COLO668 (cell line): ENCODE measurements around the gene LGALS3BP.
"Not testable (repeated sequence)": the region's sequence is repeated elsewhere in the genome, so short reads cannot be mapped to it uniquely, and the experiment has no call there.

ENCODE experiments used
- DNase-seq: peaks from one replicate; lab custom pipeline; 2025; ENCODE audit not compliant: unreplicated experiment; lab: John Stamatoyannopoulos, UW

The LGALS3BP gene

DNA sequence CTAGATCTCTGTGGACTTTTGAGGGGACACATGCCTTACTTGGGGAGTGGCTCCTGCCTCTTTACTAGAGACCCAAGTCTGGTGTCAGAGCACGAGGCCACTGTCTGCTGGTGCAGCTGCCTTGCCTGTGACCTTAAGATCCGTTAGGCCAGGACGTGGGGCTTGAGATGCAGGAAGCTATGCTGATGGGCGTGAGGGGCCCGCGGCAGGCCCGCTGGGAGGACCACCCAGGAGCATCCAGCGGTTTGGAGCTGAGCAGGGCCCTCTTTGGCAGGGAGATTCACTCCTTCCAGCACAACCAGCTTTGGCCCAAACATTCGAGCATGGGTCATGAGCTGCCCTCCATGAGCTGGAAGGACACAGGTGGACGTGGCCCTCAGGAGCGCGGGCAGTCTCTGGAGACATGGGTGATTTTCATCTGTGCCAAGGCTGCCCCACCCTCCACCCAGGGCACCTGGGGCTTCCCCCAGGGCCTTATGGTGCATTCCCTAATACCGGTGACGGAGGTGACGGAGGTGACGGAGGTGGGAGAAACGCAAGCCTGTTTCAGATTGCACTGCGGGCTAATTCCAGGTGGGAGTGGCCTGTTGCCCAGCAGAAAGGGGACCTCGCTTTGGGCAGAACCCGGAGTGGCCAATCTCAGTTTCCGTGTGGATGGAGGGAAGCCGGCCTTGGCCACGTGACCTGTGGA, 12.7 kb downstream of the LGALS3BP start:
- DNase-seq = no peak

GRCh38 chr17:78966123-78966813, 13.5 kb downstream of the LGALS3BP start:
- no peak for DNase-seq

- DNase-seq = peak; percentile 18
Measured at GRCh38 chr17:78965491-78965924, 14.2 kb downstream of the LGALS3BP start.

GRCh38 chr17:78963378-78963777, 16.3 kb downstream of the LGALS3BP start:
- no peak for DNase-seq

GRCh38 chr17:78962984-78963348, 16.8 kb downstream of the LGALS3BP start:
- DNase-seq = not testable (repeated sequence)

GRCh38 chr17:78962345-78962983, 17.3 kb downstream of the LGALS3BP start:
- no peak for DNase-seq

- DNase-seq = no peak
Measured at GRCh38 chr17:78961571-78961970, 18.2 kb downstream of the LGALS3BP start.

- no peak for DNase-seq
Measured at GRCh38 chr17:78960928-78961327, 18.8 kb downstream of the LGALS3BP start.

DNA sequence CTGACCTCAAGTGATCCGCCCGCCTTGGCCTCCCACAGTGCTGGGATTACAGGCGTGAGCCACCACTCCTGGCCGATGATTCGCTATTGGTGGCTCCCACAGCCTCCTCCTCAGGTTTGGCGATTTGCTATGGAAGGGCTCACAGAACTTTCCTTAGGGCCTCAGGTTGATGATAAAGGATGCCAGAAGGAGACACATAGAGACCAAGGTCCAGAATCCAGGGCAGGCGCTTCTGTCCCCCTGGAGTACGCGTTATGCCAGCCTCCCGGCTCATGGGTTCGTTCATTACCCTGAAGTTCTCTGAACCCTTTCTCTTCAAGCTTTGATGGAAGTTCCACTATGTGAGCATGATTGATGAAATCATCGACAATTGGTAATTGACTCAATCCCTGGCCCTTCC, 19.9 kb downstream of the LGALS3BP start:
- no peak for DNase-seq

- no peak for DNase-seq
Measured at GRCh38 chr17:78958641-78959127, 21.0 kb downstream of the LGALS3BP start.

DNA sequence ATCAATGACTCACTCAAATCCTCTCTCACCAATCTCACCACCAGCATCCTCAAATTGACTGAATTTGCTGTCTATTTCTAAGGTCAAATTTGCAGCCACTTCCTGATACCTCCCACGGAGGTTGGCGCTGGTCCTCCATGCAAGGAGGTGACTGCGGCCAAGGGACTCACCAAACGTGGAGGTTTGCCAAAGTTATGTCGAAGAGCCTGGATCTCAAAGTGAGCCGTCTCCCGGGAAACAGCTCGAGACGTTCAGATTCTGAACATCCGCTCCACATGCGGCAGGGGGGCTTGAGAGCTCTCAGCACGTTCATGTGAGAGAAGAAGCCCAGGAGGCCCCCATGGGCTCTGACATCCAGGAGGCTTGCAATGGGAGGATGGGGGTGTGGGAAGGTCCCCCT, 22.6 kb downstream of the LGALS3BP start:
- DNase-seq = no peak

GRCh38 chr17:78956254-78956653, 23.5 kb downstream of the LGALS3BP start:
- DNase-seq = no peak

DNA sequence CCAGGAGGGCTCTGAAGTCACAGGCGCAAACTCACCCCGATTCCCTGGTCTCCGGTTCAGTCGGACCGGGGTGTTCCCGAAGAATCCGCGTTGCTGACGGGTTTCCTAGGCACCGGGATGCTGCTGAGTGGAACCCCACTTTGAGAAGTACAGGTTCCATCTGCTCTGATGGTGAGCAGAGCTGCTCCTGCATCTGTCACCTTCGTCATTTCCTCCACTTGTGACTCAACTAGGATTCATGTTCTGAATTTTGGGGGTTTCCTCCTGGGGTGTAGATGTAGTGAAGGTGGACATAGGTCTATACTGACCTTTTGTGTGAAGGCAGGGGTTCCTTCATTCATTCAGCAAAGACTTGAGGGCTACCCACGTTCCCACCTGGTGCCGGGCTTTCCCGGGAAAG, 25.0 kb downstream of the LGALS3BP start:
- no peak for DNase-seq

DNA sequence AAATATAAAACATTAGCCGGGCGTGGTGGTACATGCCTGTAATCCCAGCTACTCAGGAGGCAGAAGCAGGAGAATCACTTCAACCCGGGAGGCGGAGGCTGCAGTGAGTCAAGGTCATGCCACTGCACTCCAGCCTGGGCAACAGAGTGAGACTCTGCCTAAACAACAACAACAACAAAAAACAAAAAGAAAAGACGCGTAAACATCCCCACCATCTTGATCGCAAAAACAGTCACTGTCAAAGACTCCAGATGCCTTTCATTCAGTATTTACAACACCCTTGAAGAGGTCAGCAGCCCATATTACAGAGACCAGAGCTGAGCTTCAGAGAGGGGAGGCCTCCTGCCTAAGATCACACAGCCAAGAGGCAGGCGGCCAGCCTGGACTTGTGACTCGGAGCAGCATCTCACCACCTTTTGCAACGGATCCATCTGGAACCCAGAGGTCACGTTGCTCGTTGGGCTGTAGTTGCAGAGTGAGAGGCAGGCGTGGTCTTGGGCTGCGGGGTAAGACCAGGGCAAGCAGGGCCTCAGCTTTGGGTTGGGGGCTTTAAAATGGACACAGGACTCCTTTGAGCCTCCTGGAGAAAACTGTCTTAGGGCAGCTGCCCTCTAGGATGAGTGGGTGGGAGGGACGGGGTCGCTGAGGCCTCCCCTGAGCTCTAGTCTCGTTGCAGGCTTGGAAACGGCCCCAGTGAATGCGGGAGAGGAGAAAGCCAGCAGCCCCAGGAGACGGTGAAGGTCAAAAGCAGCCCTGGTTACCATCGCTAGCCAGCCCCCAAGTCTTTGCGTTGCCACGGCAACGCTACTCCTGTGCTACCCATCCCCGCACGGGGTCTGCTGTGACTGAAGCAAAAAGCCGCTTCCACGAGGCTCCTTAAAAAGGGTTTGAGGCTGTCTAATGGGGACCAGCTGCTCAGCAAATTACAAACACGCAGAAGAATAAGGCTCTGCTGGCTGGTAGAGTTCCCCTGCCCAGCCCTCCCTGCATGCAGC, 26.1 kb downstream of the LGALS3BP start:
- no peak for DNase-seq

DNA sequence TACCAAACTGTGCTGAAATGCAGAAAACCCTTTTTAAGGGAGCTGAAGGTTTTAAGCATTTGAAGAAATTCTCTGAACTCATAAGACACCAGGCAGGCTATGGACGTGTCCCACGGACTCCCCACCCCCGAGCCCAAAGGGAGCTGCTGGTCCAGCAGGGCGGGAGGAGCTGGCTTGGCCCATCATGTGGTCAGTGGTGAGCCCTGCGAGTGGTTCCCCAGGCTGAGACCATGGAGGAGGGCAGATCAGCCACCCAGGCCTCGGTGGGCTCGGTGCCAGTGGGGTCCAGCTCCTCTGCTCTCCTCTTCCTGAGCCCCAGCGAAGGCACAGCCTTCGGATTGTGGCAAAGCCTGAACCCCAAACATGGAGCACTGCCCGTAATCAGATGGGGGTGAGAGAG, 27.0 kb downstream of the LGALS3BP start:
- DNase-seq = no peak

DNA sequence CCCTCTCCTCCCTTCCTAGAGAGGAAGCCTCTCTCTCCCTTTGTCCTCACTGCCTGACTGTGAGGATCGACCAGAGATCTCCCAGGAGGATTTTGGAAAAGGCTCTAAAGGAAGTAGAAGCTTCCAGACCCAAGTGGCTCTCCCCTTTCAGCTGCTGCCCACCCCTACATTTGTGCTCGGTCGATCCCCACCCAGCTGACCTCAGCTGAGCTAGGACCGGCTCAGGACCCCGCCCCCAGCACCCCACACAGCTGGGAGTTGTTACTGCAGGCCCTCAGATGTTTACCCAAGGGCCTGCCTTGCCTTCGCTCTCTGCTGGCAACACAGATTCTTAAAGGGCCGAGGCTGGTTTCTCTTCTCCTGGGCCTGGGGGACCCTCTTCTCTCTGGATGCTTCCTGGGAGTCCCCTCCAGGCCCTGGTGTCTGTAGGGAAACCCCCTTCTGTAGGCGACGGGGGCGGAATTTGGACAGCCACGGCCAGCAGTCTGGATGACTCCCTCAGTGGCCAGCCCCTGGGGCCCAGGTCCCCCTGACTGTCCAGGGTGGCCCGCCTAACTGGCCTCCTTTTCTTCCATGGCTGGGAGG, 27.7 kb downstream of the LGALS3BP start:
- DNase-seq = no peak

GRCh38 chr17:78950870-78951269, 28.9 kb downstream of the LGALS3BP start:
- no peak for DNase-seq

DNA sequence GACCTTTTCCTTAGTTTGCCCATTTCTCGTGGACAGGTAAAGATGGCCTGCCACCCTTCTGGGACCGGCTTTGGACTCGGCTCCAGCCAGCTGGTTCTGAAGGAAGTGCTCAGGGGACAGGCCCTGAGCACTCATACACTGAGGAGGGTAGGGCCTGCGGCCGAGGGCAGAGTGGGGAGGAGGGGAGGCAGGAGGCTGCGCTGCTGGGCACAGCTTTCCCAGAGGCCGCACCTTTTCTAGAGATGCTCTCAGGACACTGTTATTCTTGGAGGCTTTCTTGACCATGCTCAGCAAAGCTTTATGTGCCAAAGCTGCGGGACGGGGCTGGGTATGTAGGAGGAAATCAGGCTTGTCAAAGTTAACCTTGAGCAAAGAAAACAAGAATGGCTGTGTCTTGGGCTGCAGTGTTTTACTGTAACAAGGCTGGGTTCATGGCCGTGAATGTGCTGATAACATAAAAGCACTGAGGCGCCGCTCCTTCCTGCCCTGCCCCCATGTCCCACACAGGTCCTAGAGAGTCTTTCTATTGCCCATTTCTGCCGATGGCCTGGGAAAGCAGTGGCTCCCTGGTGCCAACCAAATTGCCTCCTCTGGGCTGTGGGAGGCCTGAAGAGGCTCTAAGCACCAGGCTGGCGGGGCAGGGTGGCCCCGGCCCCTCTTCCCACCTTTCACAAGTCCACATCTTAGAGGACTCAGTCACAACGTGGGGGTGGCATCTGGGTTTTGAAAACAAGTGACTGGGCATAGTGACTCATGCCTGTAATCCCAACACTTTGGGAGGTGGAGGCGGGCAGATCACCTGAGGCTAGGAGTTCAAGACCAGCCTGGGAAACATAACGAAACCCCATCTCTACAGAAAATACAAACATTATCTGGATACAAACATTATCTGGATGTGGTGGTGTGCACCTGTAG, 32.2 kb downstream of the LGALS3BP start:
- DNase-seq = no peak

DNA sequence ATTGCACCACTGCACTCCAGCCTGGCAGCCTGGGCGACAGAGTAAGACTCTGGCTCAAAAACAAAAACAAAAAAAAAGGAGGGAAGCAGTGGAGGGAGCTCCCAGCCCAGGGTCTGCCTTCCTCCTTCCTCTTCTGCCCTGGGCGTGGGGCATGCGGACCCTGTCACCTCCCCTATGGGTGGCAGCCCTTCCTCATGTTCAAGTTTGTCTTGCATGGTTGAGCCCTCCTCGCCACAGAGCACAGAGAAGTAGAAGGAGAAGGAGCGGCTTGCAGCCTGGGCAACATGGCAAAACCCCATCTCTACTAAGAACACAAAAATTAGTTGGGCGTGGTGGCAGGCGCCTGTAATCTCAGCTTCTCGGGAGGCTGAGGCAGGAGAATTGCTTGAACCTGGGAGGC, 33.1 kb downstream of the LGALS3BP start:
- no peak for DNase-seq
